OCI-LY7 (cell line): ENCODE data around the gene SMARCB1. TPM values are rescaled to one million over a fixed set of nuclear protein-coding genes. Genes with fewer than 3 reads are reported as not detected.

Experiments
- BruUV-seq: library from RNA; stranded (reverse); fragments of 400-500 nt; replicated peaks from 2 replicates; lab custom pipeline; 2021; lab: Mats Ljungman, UMichigan
- CTCF ChIA-PET: fragments of 300-600 bp; sonication (Branson Sonifier 250); formaldehyde crosslinking; loops from one replicate; lab custom pipeline; 2022; ENCODE audit warnings: antibody characterized with exemption; ENCODE audit not compliant: unreplicated experiment; lab: Charles Lee
- POLR2A ChIA-PET: fragments of 300-600 bp; sonication (Branson Sonifier 250); formaldehyde crosslinking; loops from one replicate; lab custom pipeline; 2022; ENCODE audit warnings: antibody characterized with exemption; lab: Charles Lee
- DNase-seq: peaks from one replicate; pipeline ENCODE4 v3.0.0-alpha.2; 2015; ENCODE audit warnings: low spot score
- H2AFZ ChIP-seq: fragments of 200-600 bp; sonication (generic), shearing (Covaris generic); 2 replicates; pipeline ENCODE4 v1.6.1; 2014; ENCODE audit warnings: mild to moderate bottlenecking, antibody characterized with exemption, low read length, moderate library complexity
- H3K27ac ChIP-seq: fragments of 200-600 bp; sonication (generic); 2 replicates; pipeline ENCODE4 v1.5.1; 2014; ENCODE audit warnings: mixed run types, low read depth, mild to moderate bottlenecking, moderate library complexity, low read length, inconsistent platforms; ENCODE audit not compliant: poor library complexity, severe bottlenecking
- H3K36me3 ChIP-seq: fragments of 200-600 bp; sonication (generic); 2 replicates; pipeline ENCODE4 v1.6.1; 2014; ENCODE audit warnings: mild to moderate bottlenecking, antibody characterized with exemption, low read length, moderate library complexity, mixed read lengths; ENCODE audit not compliant: insufficient read depth
- H3K4me1 ChIP-seq: fragments of 200-600 bp; sonication (generic); 2 replicates; pipeline ENCODE4 v1.5.1; 2014; ENCODE audit warnings: mild to moderate bottlenecking, low read length; ENCODE audit not compliant: insufficient read depth, poor library complexity, severe bottlenecking
- H3K4me2 ChIP-seq: fragments of 200-600 bp; sonication (generic); 2 replicates; pipeline ENCODE4 v1.6.1; 2014; ENCODE audit warnings: mild to moderate bottlenecking, low read length
- H3K4me3 ChIP-seq: fragments of 200-600 bp; sonication (generic); 2 replicates; pipeline ENCODE4 v1.5.1; 2014; ENCODE audit warnings: mild to moderate bottlenecking, low read depth, low read length; ENCODE audit not compliant: poor library complexity, severe bottlenecking
- H3K79me2 ChIP-seq: fragments of 200-600 bp; sonication (generic); 2 replicates; pipeline ENCODE4 v1.6.1; 2016; ENCODE audit warnings: low read depth, mild to moderate bottlenecking, low read length, moderate library complexity, mixed read lengths; ENCODE audit not compliant: insufficient read depth
- H3K9me2 ChIP-seq: fragments of 200-600 bp; sonication (generic); 2 replicates; pipeline ENCODE4 v1.6.1; 2016; ENCODE audit warnings: mild to moderate bottlenecking, low read length, mixed read lengths; ENCODE audit not compliant: insufficient read depth
- H3K9me3 ChIP-seq: fragments of 200-600 bp; sonication (generic); 2 replicates; pipeline ENCODE4 v1.6.1; 2014; ENCODE audit warnings: mild to moderate bottlenecking, mixed run types, low read length, mixed read lengths
- H4K20me1 ChIP-seq: fragments of 200-600 bp; sonication (generic); 2 replicates; pipeline ENCODE4 v1.6.1; 2014; ENCODE audit warnings: mild to moderate bottlenecking, antibody characterized with exemption, low read length, moderate library complexity, mixed read lengths; ENCODE audit not compliant: insufficient read depth
- EZH2phosphoT487 ChIP-seq: fragments of 200-600 bp; sonication (generic); IDR thresholded peaks from 2 replicates; pipeline ENCODE4 v1.6.1; 2018; ENCODE audit warnings: low read depth, borderline replicate concordance, mild to moderate bottlenecking, mixed run types, antibody characterized with exemption, low read length, moderate library complexity, mixed read lengths
- intact Hi-C: fragments of 100-400 bp; cut with micrococcal nuclease; formaldehyde crosslinking; loops from one replicate; pipeline ENCODE4 v1.10.0; 2022; ENCODE audit not compliant: unreplicated experiment
- total RNA-seq, 2 experiments: library from RNA; depleted of rRNA in 1 of 2; stranded (reverse); fragments of >200 nt in 1 of 2; shearing (Covaris generic) in 1 of 2; gene quantifications; 2 replicates each; pipeline ENCODE4 v1.2.3, GENCODE V29; 2014 to 2022
- TF ChIP-seq, protein P1 (sequence below): fragments of 200-600 bp; sonication (generic); conservative IDR thresholded peaks from 2 replicates; pipeline ENCODE4 v1.5.1; 2014; ENCODE audit warnings: mild to moderate bottlenecking, antibody characterized with exemption, low read length, moderate library complexity, mixed read lengths

The SMARCB1 gene
- total RNA-seq, 2 experiments from 2014 or later = 252 to 265 TPM

DNA sequence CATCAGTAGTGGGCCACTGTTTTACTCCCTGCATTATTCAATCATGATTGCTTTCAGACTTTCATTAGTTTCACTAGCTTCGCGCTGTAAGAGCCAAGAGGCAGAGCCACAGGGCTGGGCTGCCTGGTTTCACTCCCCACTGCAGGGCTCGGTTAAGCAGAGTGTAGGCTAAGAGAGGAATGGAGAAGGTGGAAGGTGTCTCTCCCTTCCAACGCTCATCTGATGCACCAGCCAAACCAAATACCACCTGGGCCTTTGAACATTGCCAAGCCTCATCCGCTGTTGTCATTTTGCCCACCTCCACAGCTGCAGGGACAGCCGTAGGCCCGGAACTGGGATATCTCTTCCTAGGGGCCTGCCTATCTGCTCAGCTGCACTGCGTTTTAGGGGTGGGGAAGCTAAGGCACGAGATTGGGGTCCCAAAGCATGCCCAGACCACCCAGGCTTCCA is 480 bp upstream of the SMARCB1 start:
- TF ChIP-seq, protein P1, sequence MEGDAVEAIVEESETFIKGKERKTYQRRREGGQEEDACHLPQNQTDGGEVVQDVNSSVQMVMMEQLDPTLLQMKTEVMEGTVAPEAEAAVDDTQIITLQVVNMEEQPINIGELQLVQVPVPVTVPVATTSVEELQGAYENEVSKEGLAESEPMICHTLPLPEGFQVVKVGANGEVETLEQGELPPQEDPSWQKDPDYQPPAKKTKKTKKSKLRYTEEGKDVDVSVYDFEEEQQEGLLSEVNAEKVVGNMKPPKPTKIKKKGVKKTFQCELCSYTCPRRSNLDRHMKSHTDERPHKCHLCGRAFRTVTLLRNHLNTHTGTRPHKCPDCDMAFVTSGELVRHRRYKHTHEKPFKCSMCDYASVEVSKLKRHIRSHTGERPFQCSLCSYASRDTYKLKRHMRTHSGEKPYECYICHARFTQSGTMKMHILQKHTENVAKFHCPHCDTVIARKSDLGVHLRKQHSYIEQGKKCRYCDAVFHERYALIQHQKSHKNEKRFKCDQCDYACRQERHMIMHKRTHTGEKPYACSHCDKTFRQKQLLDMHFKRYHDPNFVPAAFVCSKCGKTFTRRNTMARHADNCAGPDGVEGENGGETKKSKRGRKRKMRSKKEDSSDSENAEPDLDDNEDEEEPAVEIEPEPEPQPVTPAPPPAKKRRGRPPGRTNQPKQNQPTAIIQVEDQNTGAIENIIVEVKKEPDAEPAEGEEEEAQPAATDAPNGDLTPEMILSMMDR = no peak
- no peak for TF ChIP-seq EZH2phosphoT487
- Histone ChIP-seq H2AFZ (peak overlapping the region; percentile 71), H3K36me3 (peaks cover 36% of the 10 kb centered on the region), H3K4me3 (peak overlapping the region; percentile 75), H3K4me1 (peaks cover 48% of the 10 kb centered on the region), H3K27ac (peak overlapping the region; percentile 84), H3K79me2 (peaks cover 40% of the 10 kb centered on the region), H3K9me2 (no peaks in the 10 kb centered on the region), H4K20me1 (peaks cover 22% of the 10 kb centered on the region), H3K9me3 (no peaks in the 10 kb centered on the region), H3K4me2 (peak overlapping the region; percentile 91)
- ChIA-PET CTCF (no interaction called here), POLR2A (interaction anchor here (0.7 to 1.2 kb wide), 3 partner anchors 11 to 206 kb away, joined by 3 to 8 read pairs (median 3); partner anchors contain the start of gene IGLL1)
- peak; percentile 58 for DNase-seq
- intact Hi-C loops = loop anchor here (2.0 to 5.0 kb wide), 2 partner anchors 15 to 51 kb away; partner anchors contain the start of gene DERL3
- TSS peak; percentile 86 for BruUV-seq

DNA sequence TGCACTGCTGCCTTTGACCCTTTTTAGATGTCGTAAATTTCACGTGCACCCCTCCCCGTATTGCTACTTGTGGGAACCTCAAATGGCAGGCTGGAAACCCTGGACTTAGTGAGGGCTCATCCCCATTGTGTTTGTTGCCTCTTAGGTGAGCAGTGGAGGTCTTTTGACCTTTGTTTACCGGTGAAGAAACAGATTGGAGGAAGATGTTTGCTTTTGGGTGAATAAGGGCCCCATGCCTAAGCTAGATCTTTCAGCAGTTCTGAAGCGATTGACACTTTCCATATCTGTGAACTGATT is 782 bp downstream of the SMARCB1 start:
- H3K9me2 ChIP-seq = no peaks in the 10 kb centered on the region
- peaks cover 52% of the 10 kb centered on the region for H3K79me2 ChIP-seq
- H3K36me3 ChIP-seq = peaks cover 48% of the 10 kb centered on the region
- ChIA-PET CTCF (interaction anchor here (0.8 kb wide), 1 partner anchor 62 kb away, joined by 3 read pairs; no protein-coding TSS in a partner anchor), POLR2A (interaction anchor here (1.0 to 1.2 kb wide), 3 partner anchors 12 to 58 kb away, joined by 3 to 4 read pairs (median 3); no protein-coding TSS in a partner anchor)
- peak overlapping the region; percentile 91 for H3K4me2 ChIP-seq
- peaks cover 22% of the 10 kb centered on the region for H4K20me1 ChIP-seq
- H3K4me1 ChIP-seq = peaks cover 48% of the 10 kb centered on the region
- BruUV-seq = no TSS peak
- no peaks in the 10 kb centered on the region for H3K9me3 ChIP-seq
- no peak for TF ChIP-seq EZH2phosphoT487
- TF ChIP-seq, protein P1 = no peak
- peak overlapping the region; percentile 84 for H3K27ac ChIP-seq
- H3K4me3 ChIP-seq = peak overlapping the region; percentile 75
- DNase-seq = no peak
- no peak overlapping the region for H2AFZ ChIP-seq
- intact Hi-C loops = loop anchor here (2.0 to 5.0 kb wide), 2 partner anchors 13 to 50 kb away; partner anchors contain the start of gene DERL3

DNA sequence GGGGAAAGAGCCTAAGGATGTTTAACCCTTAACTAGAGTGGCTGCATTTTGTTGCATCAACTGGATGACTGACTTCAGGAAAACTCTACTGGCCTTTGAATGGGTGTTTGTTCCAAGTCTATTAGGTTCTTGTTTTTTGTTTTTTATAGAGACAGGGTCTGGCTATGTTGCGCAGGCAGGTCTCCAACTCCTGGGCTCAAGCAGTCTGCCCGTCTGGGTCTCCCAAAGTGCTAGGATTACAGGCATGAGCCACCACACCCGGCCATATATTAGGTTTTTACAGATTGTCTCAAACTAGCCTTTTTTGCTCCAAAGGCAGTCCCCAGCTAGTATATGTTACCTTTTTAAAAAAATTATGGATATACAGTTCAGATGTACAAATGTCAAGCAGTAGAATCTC is 1.1 kb downstream of the SMARCB1 start:
- TF ChIP-seq, protein P1 = no peak
- no peak for TF ChIP-seq EZH2phosphoT487
- DNase-seq = no peak
- Histone ChIP-seq H3K4me2 (peak overlapping the region; percentile 91), H4K20me1 (peaks cover 22% of the 10 kb centered on the region), H2AFZ (no peak overlapping the region), H3K4me3 (peak overlapping the region; percentile 75), H3K9me3 (no peaks in the 10 kb centered on the region), H3K79me2 (peaks cover 52% of the 10 kb centered on the region), H3K36me3 (peaks cover 52% of the 10 kb centered on the region), H3K27ac (peak overlapping the region; percentile 84), H3K9me2 (no peaks in the 10 kb centered on the region), H3K4me1 (peaks cover 48% of the 10 kb centered on the region)
- intact Hi-C loops = loop anchor here (2.0 to 5.0 kb wide), 2 partner anchors 13 to 49 kb away; partner anchors contain the start of gene DERL3
- ChIA-PET POLR2A (interaction anchor here (1.0 to 1.1 kb wide), 2 partner anchors 13 to 58 kb away, joined by 3 to 4 read pairs; no protein-coding TSS in a partner anchor), CTCF (no interaction called here)
- TSS peak; percentile 72 for BruUV-seq
